Erythroblast (primary cell): ENCODE results near the gene NLRP7.
"Not testable (repeated sequence)": the region's sequence is repeated elsewhere in the genome, so short reads cannot be mapped to it uniquely, and the experiment has no call there.

Source experiments
- DNase-seq, 2 experiments: peaks; one replicate each; lab custom pipeline; 2025; lab: John Stamatoyannopoulos, UW
- GATA1 ChIP-seq: IDR thresholded peaks from 2 replicates; pipeline ENCODE4 v1.6.1; 2011; ENCODE audit warnings: low read depth, mild to moderate bottlenecking, control low read depth, low read length, moderate library complexity
- POLR2A ChIP-seq: IDR thresholded peaks from 2 replicates; pipeline ENCODE4 v1.6.1; 2011; ENCODE audit warnings: mild to moderate bottlenecking, low read length

Gene NLRP7

DNA sequence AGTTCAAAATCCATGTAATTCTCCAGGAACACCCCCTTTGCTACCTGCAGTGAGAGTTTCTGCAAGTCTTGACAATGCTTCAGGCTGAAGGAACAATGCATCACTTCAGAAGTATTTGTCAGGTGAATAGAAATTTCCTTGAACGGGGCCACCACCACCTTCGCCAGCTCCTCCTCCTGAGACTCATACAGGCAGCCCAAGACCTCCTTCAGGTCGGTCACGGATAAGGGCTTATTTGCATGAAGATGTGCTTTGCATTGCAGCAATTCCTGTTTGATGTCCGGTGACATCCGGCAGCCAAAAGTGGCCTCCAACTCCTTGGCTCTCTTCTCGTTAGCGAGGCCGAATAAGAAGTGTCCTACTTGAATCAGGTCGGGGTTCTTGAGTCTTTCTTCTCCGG is 8.4 kb downstream of the NLRP7 start:
- TF ChIP-seq GATA1, result no peak
- no peak for TF ChIP-seq POLR2A
- no peak for DNase-seq

DNA sequence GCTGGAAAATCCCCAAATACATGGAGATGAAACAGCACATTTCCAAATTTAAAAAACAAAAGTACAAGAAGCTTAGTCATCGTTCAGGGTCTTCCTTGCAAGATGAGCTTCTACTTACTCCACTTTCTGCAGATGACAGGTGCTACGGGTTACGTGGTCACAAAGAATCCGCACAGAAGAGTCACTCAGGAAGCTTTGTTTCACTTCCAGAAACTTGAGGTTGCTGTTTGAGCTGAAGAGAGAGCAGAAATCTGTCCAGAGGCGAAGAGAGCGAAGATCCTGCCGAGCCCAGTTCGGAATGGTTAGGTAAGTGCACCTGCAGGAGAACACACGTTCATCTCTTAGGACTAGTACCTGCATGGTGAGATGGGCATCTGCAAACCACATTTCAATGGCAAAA is 9.4 kb downstream of the NLRP7 start:
- DNase-seq, result no peak
- no peak for TF ChIP-seq POLR2A

DNA sequence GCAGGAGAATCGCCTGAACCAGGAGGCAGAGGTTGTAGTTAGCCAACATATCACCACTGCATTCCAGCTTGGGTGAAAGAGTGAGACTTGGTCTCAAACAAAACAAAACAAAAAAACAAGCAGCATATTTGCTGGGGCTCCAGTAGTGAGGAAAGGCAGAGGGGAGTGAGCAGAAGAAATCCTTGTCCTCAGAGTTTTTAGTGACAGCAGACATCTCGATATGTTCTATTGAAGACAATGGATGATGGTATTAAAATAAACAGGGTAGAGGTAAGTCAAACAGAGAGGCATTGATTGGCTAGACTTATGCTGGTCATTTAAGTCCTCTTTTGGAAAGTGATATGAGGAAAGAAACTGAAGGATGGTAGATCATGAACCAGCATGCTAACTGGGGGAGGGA is 19.0 kb downstream of the NLRP7 start:
- TF ChIP-seq GATA1, result no peak
- no peak for TF ChIP-seq POLR2A
- DNase-seq, result peak; percentile 12 to 13

DNA sequence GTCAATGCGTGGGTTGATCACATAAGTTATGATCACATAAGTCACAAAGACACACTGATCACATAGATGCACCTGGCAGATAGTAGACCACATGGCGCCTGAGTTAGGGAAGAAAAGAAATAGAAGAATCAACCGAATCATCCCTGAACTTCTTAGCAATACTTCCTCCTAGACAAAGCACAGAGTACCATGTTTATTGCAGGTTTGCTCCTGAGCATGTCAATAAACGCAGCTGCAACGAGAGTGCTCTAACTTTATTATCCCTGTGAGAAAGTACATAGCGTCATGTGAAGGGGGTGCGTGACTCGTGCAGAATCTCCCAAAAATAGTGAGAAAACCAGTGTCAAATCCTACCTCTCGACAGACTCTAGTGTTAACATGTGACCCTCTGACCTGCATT is 24.1 kb downstream of the NLRP7 start:
- DNase-seq, result no peak
- TF ChIP-seq POLR2A, result no peak
- TF ChIP-seq GATA1, result no peak

DNA sequence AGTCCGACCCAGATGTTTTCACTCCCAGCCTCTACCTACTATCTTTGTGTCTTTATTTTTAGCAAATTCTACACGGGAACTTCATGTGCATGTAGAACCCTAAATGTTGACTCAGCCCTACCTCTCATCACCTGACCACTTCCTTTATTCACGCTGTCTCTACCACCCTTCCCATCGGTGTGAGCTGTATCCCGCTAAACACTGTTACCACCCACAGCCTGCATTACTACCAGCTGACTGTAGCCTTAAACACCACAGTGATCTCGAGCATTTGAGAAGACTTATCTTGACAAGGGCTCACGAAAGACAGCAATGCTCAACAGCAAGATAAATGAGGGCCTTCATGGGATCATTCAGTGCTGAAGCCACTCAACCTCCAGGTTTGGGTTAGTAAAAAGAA is 26.2 kb downstream of the NLRP7 start:
- DNase-seq, result no peak
- TF ChIP-seq GATA1 (no peak), POLR2A (no peak)

DNA sequence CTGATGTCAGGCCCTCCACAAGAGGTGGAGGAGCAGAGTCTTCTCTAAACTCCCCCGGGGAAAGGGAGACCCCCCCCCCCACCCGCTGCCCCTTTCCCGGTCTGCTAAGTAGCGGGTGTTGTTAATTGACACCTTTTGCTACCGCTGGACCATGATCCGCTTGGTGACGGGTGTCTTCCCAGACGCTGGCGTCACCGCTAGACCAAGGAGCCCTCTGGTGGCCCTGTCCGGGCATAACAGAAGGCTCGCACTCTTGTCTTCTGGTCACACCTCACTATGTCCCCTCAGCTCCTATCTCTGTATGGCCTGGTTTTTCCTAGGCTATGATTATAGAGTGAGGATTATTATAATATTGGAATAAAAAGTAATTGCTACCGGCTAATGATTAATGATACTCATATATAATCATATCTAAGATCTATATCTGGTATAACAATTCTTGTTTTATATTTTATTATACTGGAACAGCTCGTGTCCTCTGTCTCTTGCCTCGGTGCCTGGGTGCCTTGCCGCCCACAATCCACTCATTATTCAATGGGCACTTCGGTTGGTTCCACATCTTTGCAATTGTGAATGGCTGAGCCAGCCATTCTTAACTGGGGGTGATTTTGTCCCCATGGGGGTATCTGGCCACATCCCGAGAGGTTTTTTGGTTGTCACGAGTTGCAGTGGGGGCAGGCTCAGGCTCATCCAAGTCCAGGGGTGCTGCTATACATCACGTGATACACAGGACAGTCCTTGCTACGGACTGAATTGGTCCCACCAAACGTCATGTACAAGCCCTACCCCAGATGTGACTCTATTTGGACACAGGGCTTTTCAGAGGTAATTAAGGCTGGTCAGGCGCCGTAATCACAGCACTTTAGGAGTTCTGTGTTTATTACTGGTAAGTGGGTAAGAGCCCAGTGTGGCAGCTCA is 27.4 kb downstream of the NLRP7 start:
- not testable (repeated sequence) for DNase-seq

DNA sequence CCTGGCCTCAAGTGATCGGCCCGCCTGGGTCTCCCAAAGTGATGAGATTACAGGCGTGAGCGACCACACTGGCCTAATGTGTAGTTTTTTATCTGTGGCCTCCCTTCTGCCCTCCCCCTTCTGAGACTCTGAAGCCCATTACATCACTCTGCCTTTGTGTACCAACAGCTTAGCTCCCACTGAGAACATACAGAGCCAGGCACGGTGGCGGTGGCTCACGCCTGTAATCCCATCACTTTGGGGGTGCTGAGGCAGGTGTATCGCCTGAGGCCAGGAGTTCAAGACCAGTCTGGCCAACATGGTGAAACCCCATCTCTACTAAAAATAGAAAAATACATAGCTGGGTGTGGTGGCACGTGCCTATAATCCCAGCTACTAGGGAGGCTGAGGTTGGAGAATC is 28.8 kb downstream of the NLRP7 start:
- TF ChIP-seq GATA1 (no peak), POLR2A (no peak)
- DNase-seq, result no peak

DNA sequence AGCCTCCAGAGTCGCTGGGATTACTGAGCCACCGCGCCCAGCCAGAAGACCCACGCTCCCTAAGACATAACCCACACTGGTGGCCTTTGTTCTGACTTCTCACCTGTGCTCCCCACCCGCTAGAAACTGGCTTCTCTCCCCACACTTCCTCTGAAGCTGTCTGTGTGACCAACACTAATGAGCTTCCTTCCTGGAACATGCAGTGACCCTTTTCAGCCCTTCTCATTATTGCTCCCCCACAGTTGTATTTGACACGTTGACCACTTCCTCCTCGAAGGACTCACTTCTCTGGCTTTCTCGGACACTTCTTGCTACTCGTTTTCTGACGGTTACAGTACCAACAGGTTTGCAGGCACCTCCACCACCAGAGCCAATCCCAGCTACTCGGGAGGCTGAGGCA is 30.5 kb downstream of the NLRP7 start:
- TF ChIP-seq GATA1 (no peak), POLR2A (no peak)
- no peak for DNase-seq

DNA sequence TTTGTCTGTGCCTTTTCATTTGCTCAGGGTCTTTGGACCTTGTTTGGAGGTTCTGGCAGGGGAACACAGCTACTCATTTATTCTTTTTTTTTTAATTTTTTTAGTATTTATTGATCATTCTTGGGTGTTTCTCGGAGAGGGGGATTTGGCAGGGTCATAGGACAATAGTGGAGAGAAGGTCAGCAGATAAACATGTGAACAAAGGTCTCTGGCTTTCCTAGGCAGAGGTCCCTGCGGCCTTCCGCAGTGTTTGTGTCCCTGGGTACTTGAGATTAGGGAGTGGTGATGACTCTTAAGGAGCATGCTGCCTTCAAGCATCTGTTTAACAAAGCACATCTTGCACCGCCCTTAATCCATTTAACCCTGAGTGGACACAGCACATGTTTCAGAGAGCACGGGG is 39.4 kb downstream of the NLRP7 start:
- DNase-seq, result not testable (repeated sequence)

DNA sequence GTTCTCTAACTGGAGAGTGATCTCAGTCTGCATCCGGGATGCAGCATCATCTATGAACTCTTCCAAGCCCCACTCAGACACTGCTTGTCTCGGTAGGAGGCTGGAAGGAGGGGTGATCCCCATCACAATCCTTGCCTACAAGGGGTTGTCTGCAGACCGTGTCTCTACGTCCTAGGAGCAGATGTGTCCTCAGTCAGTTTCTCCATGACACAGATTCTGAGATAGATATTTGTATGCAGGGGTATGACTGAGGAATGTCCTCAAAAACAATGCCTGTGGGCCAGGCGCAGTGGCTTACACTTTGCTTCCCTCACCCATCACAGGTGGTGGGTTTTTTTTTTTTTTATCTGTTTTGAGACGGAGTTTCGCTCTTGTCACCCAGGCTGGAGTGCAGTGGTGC is 40.5 kb downstream of the NLRP7 start:
- TF ChIP-seq GATA1 (no peak), POLR2A (no peak)
- no peak for DNase-seq

DNA sequence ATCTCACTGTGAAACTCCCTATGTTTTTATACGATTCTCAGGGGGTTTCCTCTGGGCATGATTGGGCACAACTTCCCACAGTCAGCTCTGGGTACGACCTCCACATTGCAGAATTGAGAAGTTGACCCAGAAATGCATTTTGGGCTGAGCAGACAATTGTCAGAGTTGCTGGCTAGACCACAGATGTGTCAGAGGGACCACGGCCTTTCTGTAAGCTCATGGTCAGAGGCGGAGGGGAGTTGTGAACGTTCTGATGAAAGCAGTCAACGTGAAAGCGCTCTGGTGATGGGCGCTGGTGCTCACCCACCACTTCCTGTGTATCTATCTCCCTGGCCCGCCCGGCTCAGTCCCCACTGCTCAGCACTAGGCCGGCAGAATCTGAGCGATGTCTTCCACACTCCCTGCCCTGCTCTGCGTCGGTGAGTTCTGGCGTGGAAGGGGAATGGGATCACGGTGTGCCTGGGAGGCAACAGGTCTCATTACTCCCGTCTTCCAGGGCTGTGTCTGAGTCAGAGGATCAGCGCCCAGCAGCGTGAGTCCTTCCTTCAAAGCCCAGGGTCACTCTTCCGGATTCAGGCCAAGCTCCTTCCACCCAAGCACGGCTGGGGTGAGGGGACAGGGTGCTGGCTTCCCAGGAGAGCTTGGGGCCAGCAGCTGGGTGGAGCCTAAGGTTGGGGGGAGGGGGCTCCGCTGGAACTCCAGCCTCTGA is 41.4 kb downstream of the NLRP7 start, which contains the start of gene NCR1:
NCR1 (plus strand) TSS at position 346 of the 709 bp plus-strand sequence; CDS start at position 386, 40 bp downstream.
- DNase-seq, result no peak
- no peak for TF ChIP-seq GATA1

DNA sequence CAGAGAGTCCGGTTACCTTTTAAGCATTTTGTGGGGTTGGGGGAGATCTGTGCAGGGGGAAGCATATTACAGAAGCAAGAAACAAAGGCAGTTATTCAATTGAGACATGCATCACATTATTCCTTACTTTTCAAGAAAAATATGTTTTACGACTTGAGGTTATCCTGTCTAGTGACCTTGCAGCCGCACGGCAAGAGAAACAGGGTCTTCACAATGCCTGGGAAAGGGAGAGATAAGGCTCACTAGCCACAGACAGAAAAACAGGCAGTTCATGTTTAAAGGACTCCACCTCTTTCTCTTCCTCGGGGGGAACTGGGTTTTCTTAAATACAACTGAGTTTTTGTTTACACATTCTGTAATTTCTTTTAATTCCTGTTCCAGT is 41.9 kb downstream of the NLRP7 start:
- no peak for TF ChIP-seq GATA1
- no peak for TF ChIP-seq POLR2A
- no peak for DNase-seq

DNA sequence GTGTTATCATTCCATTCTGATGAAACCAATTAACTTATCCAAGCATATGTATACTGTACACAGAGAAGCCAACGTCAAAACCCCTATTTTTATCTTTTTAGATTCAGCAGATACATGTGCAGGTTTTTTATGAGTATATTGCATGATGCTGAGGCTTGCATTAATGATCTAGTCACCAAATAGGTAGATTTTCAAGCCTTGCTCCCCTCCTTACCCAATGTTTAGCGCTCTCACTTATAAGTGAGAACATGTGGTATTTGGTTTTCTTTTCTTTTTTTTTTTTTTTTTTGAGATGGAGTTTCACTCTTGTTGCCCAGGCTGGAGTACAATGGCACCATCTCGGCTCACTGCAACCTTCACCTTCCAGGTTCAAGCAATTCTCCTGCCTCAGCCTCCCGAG is 43.1 kb downstream of the NLRP7 start:
- not testable (repeated sequence) for DNase-seq

DNA sequence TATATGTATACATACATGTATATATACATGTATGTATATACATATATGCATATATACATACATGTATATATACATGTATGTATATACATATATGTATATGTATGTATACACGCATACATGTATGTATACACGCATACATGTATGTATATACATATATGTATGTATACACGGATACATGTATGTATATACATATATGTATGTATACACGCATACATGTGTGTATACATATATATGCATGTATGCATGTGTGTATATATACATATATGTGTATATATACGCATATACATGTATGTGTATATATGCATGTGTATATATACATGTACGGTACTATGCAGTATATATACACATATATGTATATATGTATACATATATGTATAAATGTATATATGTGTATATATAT is 44.0 kb downstream of the NLRP7 start:
- no peak for DNase-seq
- no peak for TF ChIP-seq POLR2A
- TF ChIP-seq GATA1, result no peak

DNA sequence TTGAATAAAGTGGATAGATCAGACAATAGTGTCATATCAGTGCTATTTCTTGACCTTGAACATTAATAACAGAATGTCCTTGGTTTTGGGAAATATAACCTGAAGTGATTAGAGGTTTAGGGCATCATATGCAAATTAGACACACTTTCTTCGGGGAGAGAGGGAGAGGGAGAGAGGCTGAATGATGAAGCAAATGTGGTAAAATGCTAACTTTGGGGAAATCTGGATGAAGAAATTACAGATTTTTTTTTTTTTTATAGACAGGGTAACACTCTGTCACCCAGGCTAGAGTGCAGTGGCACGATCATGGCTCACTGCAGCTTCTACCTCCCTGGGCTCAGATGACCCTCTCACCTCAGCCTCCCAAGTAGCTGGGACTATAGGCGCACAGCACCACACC is 45.3 kb downstream of the NLRP7 start:
- no peak for DNase-seq
- no peak for TF ChIP-seq GATA1

DNA sequence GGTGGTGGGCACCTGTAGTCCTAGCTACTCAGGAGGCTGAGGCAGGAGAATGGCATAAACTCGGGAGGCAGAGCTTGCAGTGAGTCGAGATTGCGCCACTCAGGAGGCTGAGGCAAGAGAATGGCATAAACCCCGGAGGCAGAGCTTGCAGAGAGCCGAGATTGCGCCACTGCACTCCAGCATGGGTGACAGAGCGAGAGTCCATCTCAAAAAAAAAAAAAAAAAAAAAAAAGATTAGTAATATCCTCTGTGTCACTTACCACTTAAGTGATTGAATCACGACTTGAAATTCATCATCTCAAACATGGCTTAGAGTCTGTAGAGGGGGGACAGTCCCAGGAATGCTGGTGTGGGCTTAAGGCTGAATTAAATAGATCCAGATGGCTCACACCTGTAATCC is 46.2 kb downstream of the NLRP7 start:
- DNase-seq, result not testable (repeated sequence)

DNA sequence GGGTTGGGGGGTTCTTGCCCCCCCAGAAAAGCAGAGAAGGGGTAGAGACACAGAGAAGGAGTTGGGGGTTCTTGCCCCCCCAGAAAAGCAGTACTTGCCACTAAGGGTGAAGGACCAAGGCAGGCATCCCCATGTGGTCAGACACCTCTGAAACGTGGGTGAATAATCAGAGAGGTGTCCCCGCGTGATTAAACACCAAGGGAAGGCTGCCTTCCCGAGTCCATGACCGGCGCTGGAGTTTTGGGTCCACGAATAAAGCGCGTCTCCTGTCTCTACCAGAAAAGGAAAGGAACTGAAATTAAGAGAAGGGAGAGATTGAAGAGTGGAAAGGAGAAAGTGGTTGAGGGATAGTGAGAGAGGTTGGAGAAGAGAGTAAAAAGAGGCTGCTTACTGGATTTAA is 47.7 kb downstream of the NLRP7 start:
- DNase-seq, result not testable (repeated sequence)

DNA sequence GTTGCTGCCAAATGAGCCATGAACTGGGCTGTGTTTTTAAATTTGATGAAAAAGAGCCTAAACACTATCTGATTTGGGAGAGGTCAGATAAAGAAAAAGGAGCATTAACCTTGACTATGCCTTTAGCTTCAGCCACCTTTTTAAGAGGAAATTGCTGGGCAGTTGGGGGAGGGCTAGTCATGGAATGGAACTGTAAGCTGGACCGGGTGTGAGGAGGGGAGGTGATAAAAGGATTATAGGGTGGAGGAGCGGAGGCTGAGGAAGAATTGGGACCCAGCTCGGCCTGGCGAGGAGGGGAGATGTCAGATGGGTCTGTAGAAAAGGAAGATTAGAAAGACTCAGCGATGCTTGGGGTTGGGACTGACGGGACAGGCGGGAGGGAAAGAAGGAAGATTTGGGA is 48.6 kb downstream of the NLRP7 start:
- DNase-seq, result not testable (repeated sequence)
